WTC11 (cell line): ENCODE data around the gene RHOBTB3.

ENCODE experiments used
- TF ChIP-seq, protein P1 (sequence below): fragments of 200-600 bp; IDR thresholded peaks from 2 replicates; pipeline ENCODE4 v1.8.0; 2022; ENCODE audit warnings: antibody characterized with exemption
- TF ChIP-seq, protein P2 (sequence below): sonication (generic); formaldehyde crosslinking; IDR thresholded peaks from 2 replicates; pipeline ENCODE4 v1.8.1; 2023; ENCODE audit warnings: mild to moderate bottlenecking, moderate library complexity, missing genetic modification reagents

DNA sequence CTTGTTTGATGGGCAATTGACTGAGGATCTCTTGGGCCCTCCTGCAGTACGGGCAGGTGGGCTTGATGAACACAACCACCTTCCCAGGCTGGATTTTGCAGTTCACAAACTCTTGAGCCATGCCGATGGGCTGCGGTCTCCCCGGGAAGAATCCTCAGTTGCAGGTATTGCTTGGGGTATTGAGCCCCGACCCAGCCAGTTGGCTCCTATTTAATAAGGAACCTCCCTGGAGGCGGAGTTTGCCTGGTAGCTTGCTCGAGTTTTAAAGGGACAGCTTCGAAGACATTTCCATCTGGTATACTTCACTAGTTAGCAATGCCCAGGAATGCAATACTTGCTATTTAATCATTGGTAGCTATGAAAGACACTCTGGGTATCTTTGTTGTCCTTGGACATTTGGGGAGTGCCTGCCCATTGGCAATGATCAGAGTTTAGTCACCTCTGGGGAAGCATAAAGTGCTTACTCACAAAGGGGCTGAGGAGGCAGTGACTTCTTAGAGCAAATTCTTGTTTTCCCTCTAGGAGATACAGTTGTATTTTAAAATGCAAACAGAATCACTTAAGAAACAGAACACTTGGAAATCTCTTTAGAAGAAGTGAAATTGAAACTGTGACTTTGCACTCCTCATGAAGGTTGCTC lies 91.5 kb downstream of the RHOBTB3 start, which contains the start of gene GLRX:
- TF ChIP-seq, protein P1, sequence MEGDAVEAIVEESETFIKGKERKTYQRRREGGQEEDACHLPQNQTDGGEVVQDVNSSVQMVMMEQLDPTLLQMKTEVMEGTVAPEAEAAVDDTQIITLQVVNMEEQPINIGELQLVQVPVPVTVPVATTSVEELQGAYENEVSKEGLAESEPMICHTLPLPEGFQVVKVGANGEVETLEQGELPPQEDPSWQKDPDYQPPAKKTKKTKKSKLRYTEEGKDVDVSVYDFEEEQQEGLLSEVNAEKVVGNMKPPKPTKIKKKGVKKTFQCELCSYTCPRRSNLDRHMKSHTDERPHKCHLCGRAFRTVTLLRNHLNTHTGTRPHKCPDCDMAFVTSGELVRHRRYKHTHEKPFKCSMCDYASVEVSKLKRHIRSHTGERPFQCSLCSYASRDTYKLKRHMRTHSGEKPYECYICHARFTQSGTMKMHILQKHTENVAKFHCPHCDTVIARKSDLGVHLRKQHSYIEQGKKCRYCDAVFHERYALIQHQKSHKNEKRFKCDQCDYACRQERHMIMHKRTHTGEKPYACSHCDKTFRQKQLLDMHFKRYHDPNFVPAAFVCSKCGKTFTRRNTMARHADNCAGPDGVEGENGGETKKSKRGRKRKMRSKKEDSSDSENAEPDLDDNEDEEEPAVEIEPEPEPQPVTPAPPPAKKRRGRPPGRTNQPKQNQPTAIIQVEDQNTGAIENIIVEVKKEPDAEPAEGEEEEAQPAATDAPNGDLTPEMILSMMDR, result no peak
- TF ChIP-seq, protein P2, sequence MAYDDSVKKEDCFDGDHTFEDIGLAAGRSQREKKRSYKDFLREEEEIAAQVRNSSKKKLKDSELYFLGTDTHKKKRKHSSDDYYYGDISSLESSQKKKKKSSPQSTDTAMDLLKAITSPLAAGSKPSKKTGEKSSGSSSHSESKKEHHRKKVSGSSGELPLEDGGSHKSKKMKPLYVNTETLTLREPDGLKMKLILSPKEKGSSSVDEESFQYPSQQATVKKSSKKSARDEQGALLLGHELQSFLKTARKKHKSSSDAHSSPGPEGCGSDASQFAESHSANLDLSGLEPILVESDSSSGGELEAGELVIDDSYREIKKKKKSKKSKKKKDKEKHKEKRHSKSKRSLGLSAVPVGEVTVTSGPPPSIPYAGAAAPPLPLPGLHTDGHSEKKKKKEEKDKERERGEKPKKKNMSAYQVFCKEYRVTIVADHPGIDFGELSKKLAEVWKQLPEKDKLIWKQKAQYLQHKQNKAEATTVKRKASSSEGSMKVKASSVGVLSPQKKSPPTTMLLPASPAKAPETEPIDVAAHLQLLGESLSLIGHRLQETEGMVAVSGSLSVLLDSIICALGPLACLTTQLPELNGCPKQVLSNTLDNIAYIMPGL, result no peak
